GM21381 (cell line): ENCODE results near the gene E2F1.
"Not testable (repeated sequence)": the region's sequence is repeated elsewhere in the genome, so short reads cannot be mapped to it uniquely, and the experiment has no call there.

Source experiments
- ATAC-seq: cut with Tn5 transposase; IDR thresholded peaks from one replicate; pipeline ENCODE4 v1.9.1; 2021; ENCODE audit warnings: mild to moderate bottlenecking, moderate library complexity; ENCODE audit not compliant: unreplicated experiment

Gene E2F1

GRCh38 chr20:33711446-33711738 is 25.2 kb upstream of the E2F1 start:
- ATAC-seq = no peak

- no peak for ATAC-seq
Measured at GRCh38 chr20:33710681-33711445, 24.7 kb upstream of the E2F1 start.

- no peak for ATAC-seq
Measured at GRCh38 chr20:33709905-33710541, 23.8 kb upstream of the E2F1 start.

DNA sequence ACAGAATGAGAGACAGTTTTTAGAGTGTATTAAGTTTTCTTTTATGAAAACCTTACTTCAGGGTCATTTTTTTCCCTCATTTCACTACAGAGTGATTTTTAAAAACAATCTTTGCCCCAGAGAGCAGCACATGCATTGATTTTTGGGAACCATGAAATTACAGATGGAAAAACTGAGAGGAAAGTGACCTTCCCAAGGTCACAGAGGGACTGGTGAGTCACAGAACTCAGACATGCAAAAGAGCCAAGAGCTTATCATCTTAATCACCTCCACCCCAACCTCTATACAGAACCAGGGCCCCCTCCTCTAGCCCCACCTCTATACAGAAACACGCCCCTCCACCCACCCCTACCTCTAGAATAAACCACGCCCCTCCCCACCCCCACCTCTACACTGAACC is 23.2 kb upstream of the E2F1 start:
- no peak for ATAC-seq

DNA sequence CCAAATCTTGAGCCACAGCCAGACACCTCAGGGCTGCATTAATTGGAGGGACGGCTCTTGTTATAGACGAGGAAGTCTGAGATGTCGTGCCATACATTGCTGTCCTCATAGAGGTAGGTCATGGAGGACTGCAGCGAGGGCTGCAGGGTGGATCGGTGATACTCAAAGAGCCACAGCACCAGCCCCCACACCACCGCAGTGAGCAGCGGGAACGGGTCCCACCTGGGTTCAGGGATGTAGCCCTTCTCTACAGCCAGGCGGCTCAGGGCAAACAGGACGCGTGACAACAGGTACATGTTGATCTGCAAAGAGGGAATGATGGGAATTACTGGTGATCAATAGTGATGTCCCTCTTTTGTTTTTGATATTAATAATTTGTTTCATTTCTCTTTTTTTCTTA is 21.5 kb upstream of the E2F1 start:
- ATAC-seq = no peak

DNA sequence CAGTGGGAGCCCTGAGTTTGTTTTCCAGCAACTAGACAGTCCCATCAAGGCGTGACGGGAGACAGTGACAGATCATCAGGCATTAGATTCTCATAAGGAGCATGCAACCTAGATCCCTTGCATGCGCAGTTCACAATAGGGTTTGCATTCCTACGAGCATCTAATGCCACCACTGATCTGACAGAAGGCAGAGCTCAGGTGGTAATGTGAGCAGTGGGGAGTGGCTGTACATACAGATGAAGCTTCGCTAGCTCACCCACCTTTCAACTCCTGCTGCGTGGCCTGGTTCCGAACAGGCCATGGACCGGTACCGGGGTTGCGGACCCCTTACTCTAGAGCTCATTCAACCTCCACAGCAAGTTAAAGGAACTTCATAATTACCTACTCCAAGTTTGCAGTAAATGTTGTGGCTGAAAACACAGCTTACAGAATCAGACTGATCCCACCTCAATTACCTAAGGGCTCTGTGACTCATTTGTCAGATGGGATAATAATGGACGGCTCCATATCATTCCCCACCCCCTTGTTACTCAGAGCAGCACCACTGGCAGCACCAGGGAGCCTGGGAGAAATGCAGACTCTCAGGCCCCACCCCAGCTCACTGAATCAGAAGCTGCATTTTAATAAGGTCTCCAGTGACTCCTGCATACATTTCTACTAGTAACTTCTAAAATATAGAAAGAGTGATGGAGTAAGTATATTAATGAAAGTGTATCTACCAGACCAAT is 18.2 kb upstream of the E2F1 start:
- ATAC-seq = no peak

DNA sequence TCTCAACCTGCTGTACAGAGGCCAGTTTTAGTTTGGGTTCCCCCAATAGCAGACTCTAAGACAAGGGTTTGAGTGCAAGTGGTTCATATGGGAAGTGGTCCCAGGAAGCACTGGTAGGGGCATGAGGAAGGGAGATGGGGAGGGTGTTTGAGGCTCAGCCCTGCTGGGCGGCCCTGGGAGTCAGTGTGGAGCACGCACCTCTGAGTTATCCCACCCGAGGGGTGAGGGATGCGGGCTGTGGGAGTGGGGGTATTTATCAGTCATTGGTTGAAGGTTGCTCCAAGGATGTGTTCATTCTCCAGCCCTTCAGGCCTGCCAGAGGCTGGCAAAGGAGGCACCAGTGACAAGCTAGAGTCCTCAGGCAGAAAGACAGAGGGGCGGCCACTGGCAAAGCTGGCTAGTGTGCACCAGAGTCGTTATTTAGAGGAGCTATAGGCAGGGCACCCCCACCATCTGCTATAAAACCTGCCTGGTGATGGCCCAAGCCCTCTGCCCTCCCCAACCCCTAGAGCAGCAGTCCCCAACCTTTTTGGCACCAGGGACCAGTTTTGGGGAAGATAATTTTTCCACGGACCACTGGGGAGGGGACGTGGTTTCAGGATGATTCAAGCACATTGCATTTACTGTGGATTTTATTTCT is 17.4 kb upstream of the E2F1 start:
- no peak for ATAC-seq

DNA sequence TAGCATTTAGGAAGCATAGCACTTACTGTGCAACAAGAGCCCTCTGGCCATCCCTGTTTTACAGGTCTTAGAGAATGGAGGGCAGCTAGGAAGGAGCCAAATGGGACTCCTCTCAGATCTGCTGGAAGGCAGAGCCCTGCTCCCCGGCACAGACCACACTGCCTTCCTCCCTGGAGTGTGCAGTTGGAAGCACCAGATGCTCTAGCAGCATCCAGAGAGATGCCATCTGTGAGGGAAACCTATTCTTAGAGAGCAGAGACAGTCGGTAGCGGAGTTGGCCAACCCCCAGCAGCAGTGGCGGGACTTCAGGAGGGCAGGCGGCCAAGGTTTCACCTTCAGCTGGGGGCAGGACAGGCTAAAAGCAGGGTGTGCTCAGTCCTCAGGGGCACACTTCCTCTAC is 16.7 kb upstream of the E2F1 start:
- no peak for ATAC-seq

- no peak for ATAC-seq
Measured at GRCh38 chr20:33701629-33702450, 15.7 kb upstream of the E2F1 start.

DNA sequence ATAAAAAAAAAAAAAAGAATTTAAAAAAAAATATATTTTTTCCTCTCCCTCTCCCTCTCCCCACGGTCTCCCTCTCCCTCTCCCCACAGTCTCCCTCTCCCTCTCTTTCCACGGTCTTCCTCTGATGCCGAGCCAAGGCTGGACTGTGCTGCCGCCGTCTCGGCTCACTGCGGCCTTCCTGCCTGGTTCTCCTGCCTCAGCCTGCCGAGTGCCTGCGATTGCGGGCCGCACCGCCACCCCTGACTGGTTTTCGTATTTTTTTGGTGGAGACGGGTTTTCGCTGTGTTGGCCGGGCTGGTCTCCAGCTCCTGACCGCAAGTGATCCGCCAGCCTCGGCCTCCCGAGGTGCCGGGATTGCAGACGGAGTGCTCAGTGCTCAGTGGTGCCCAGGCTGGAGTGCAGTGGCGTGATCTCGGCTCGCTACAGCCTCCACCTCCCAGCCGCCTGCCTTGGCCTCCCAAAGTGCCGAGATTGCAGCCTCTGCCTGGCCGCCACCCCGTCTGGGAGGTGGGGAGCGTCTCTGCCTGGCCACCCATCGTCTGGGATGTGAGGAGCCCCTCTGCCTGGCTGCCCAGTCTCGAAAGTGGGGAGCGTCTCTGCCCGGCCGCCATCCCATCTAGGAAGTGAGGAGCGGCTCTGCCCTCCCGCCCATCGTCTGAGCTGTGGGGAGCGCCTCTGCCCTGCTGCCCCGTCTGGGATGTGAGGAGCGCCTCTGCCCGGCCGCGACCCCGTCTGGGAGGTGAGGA is 14.7 kb upstream of the E2F1 start:
- not testable (repeated sequence) for ATAC-seq

DNA sequence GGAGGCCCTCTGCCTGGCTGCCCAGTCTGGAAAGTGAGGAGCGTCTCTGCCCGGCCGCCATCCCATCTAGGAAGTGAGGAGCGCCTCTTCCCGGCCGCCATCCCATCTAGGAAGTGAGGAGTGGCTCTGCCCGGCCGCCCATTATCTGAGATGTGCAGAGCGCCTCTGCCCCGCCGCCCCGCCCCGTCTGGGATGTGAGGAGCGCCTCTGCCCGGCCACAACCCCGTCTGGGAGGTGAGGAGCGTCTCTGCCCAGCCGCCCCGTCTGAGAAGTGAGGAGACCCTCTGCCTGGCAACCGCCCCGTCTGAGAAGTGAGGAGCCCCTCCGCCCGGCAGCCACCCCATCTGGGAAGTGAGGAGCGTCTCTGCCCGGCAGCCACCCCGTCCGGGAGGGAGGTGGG is 12.8 kb upstream of the E2F1 start:
- ATAC-seq = not testable (repeated sequence)

DNA sequence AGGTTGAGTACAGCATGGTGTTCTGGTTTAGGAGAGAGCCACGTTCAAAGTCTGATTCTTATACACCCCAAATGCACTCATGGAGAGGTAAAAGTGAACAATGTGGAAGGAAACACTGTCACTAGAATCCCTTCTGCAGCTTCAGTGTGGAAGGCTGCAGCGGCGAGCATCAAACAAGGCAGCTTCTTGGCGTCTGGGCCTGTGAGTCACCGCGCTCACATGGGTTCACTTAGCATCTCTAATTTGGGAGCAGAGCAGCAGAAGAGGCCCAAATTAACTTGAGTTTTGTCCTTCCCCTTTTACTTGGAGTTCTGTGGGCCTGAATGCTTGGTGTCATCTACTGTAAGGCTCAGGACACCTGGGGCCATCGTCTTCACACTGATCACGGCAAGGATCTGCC is 10.9 kb upstream of the E2F1 start:
- no peak for ATAC-seq

- ATAC-seq = no peak
Measured at GRCh38 chr20:33696448-33696847, 10.3 kb upstream of the E2F1 start.

DNA sequence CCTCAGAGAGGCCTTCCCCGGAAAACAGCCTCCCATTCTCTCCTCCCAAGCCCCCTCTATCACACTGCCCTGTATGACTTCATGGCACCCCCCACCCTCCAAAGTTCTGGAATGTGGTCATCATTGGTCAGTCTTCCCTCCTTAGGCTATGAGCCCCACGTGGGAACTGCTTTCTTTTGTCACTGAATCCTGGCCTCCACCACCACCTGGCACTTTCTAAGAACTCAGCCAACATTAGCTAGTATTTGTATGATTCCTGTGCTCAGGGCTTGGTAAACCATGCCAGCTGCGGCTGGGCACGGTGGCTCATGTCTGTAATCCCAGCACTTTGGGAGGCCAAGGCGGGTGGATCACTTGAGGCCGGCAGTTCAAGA is 8.4 kb upstream of the E2F1 start:
- ATAC-seq = no peak

DNA sequence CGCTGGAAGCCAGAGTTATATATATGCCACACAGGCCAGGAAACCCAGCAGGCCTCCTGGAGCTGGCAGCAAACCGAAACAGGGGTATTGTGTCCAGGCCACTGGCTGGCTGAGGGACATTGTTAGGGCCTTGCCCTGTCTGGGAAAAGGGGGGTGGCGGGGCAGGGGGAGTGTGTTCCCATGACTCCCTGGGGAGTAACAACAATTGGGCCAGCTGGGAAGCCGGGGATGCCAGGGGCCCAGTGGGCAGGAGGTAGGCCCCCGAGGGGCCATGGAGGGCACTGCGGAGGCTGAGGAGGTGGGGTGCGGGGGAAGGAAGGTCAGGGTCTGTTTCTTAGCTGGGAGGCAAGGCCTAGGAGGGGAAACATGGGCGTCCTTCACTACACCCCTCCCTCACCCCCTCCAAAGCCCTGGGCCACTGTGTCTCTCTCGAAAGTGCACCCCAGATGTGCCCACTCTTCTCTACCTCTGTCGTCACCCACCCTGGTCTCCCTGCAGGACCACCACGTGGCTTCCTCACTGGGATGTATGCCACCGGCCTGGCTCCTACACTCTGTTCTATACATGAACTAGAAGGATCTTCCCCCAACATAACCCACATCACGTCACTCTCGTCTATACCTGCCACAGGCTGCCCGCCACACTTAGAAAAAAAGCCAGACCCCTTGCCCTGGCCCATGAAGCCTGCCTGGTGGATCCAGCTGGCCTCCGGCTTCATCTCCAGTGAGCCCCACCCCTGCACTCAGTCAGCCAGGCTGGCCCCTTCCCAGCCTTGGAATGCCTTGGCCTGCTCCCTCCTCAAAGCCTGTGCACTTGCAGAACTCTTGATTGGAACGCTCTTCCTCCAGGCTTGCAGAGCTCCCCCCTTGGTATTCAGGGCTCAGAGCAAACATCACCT is 7.8 kb upstream of the E2F1 start:
- ATAC-seq = no peak

DNA sequence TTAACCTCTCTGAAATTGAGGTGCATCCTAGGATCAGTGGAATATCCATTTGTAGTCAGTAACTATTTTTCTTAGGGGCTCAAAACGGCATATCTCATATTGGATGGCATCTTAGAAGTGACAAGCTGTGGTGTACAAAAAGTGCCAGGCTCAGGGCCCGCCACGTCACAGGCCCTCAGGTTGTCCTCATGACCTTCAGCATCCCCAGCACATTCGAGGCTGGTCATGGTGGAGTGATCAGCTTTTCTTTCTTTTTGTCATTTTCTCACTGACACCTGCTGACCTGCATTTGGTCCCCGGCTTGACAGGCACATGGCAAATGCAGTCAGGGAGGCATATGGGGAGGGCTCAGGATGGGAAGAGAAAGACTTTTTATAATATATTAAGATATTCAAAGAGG is 7.1 kb upstream of the E2F1 start:
- ATAC-seq = no peak

DNA sequence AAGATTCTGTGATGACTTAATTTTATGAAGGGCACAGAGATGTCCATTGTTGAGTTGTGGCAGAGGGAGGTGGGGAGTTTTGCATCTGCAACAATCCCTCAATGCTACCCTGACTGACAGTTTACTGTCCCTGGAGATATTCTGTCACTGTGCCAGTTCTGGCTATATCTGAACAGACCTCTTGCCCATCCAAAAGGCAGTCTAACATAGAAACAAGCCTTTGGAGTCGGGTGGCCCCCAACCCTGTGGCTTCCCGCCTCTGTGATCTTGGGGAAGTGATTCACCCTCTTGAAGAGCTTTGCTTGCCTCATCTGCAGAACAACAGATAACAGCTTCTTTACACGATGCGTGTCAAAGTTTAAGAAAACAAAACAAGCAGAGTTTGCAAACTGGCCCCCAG is 3.8 kb upstream of the E2F1 start:
- ATAC-seq = no peak

DNA sequence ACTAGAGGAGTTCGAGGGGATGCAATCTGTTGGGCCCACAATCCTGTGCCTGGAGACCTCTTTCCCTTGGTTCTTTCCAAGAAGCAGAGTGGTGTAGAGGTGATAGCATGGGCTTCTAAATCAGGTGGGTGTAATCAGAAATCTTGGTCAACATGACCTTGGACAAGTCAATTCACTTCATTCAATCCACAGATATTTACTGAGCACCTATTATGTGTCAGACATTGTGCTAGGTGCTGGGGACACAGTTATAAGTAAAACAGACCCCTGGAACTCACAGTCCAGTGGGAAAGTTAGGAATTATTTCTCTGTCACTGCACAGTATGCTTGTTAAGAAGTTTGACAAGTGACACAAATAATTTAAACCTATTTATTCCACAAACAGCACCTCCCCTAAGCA is 3.3 kb upstream of the E2F1 start:
- ATAC-seq = no peak

DNA sequence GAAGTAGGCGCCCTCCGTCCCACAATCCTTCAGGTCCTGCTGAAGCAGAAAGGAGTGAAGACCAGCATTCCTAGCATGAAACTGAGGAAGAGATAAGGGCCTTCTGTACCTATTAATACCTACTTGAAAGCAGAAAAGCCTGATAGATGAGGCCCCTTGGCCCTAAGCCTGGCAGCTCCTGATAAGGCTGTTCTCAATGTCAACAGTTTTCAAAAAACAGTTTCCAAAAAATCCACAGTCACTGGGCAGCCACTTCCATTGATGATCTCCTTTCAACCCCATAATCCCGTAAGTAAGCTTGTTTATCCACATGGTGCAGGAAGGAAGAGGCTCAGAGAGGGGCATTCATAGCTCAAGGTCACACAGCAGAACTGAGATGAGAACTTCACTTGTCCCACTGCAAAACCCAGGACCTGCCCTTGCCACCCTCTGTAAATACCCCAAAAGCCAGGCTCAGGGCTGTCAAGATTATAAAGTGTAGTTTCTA is 2.8 kb upstream of the E2F1 start:
- no peak for ATAC-seq
